HepG2 (cell line): ENCODE data around the gene NGFR. TPM values are rescaled to one million over a fixed set of nuclear protein-coding genes. Genes with fewer than 3 reads are reported as not detected.

Source experiments
- CC2D1A ChIP-seq: sonication (generic); formaldehyde crosslinking; IDR thresholded peaks from 2 replicates; pipeline ENCODE4 v1.8.1; 2023; ENCODE audit warnings: mild to moderate bottlenecking, missing genetic modification reagents
- DPF2 ChIP-seq: sonication (generic); formaldehyde crosslinking; IDR thresholded peaks from 2 replicates; pipeline ENCODE4 v1.4.0; 2020; ENCODE audit warnings: mild to moderate bottlenecking, low read depth, missing genetic modification reagents, borderline replicate concordance
- GABPA ChIP-seq, 2 experiments: IDR thresholded peaks; 2 replicates each; pipeline ENCODE4 v1.6.1; 2011 to 2016; ENCODE audit warnings: low read depth in 2 of 2, low read length in 1 of 2, missing biosample characterization in 1 of 2, missing genetic modification characterization in 1 of 2
- ZBTB49 ChIP-seq: sonication (generic); formaldehyde crosslinking; IDR thresholded peaks from 2 replicates; pipeline ENCODE4 v1.4.0; 2020; ENCODE audit warnings: missing genetic modification reagents, borderline replicate concordance
- ZFP91 ChIP-seq: sonication (generic); formaldehyde crosslinking; IDR thresholded peaks from 2 replicates; pipeline ENCODE4 v1.9.0; 2022; ENCODE audit warnings: missing genetic modification reagents, mild to moderate bottlenecking, borderline replicate concordance
- ZNF20 ChIP-seq: sonication (generic); formaldehyde crosslinking; IDR thresholded peaks from 2 replicates; pipeline ENCODE4 v1.4.0; 2020; ENCODE audit warnings: mild to moderate bottlenecking, moderate library complexity, missing genetic modification reagents
- ZNF3 ChIP-seq: IDR thresholded peaks from 2 replicates; pipeline ENCODE4 v1.7.0; 2017; ENCODE audit warnings: inconsistent platforms
- ZNF781 ChIP-seq: sonication (generic); formaldehyde crosslinking; IDR thresholded peaks from 2 replicates; pipeline ENCODE4 v1.5.1; 2020; ENCODE audit warnings: borderline replicate concordance, mild to moderate bottlenecking, missing genetic modification reagents; ENCODE audit errors: not compliant biosample characterization
- polyA plus RNA-seq, 8 experiments: library from polyadenylated mRNA; depleted of rRNA in 3 of 8; stranded (reverse) in 7 of 8; unstranded in 1 of 8; fragments of >200 nt; fragmentation: Illumina TruSeq in 4 of 8; extraction: Trizol in 4 of 8; gene quantifications; 2 replicates each; pipeline versions ENCODE4 v1.2.1 to v1.2.3, GENCODE V29; 2011 to 2016; ENCODE audit warnings: low read depth in 4 of 8, missing spikeins in 1 of 8, mixed read lengths in 1 of 8; ENCODE audit not compliant: insufficient read depth in 1 of 8
- total RNA-seq, 5 experiments: library from RNA; depleted of rRNA; stranded (reverse); fragments of >200 nt; fragmentation: Illumina TruSeq; extraction: Trizol; gene quantifications; 2 replicates each; pipeline ENCODE4 v1.2.3, GENCODE V29; 2016; ENCODE audit warnings: low read depth in 1 of 5
- TF ChIP-seq, protein P1 (sequence below): sonication (generic); formaldehyde crosslinking; IDR thresholded peaks from 2 replicates; pipeline ENCODE4 v1.4.0; 2020; ENCODE audit warnings: missing genetic modification reagents
- TF ChIP-seq, protein P2 (sequence below): sonication (generic); formaldehyde crosslinking; IDR thresholded peaks from 2 replicates; pipeline ENCODE4 v1.4.0; 2020; ENCODE audit warnings: missing genetic modification reagents
- TF ChIP-seq, protein P3 (sequence below): sonication (generic); formaldehyde crosslinking; IDR thresholded peaks from 2 replicates; pipeline ENCODE4 v1.5.0; 2020; ENCODE audit warnings: mild to moderate bottlenecking, low read depth, missing genetic modification reagents, borderline replicate concordance
- TF ChIP-seq, protein P4 (sequence below): sonication (generic); formaldehyde crosslinking; IDR thresholded peaks from 2 replicates; pipeline ENCODE4 v1.5.0; 2020; ENCODE audit warnings: missing genetic modification reagents
- TF ChIP-seq, protein P5 (sequence below): sonication (generic); formaldehyde crosslinking; IDR thresholded peaks from 2 replicates; pipeline ENCODE4 v1.8.1; 2022; ENCODE audit warnings: low read depth, mild to moderate bottlenecking, missing genetic modification reagents

NGFR gene
- total and polyA plus RNA-seq, 2 of the 13 experiments (the other 11 are each of a cell fraction or from before 2014, with no cell fraction given) = 1.1 to 1.8 TPM

- TF ChIP-seq ZBTB49 (no peak), GABPA (IDR thresholded peaks at IDR 0.05; ENCODE audit: low read depth, low read length) (no peak), GABPA (CRISPR knock-in tag; IDR thresholded peaks at IDR 0.05; ENCODE audit: low read depth) (no peak), CC2D1A (CRISPR knock-in tag) (0 out of 2 replicates have a peak, but pooled peaks have one; percentile 30), ZNF20 (no peak), ZNF3 (CRISPR knock-in tag) (0 out of 2 replicates have a peak, but pooled peaks have one; percentile 18), ZNF781 (CRISPR knock-in tag) (no peak), ZFP91 (CRISPR knock-in tag) (peak; percentile 82), DPF2 (CRISPR knock-in tag) (no peak)
- TF ChIP-seq, protein P1, sequence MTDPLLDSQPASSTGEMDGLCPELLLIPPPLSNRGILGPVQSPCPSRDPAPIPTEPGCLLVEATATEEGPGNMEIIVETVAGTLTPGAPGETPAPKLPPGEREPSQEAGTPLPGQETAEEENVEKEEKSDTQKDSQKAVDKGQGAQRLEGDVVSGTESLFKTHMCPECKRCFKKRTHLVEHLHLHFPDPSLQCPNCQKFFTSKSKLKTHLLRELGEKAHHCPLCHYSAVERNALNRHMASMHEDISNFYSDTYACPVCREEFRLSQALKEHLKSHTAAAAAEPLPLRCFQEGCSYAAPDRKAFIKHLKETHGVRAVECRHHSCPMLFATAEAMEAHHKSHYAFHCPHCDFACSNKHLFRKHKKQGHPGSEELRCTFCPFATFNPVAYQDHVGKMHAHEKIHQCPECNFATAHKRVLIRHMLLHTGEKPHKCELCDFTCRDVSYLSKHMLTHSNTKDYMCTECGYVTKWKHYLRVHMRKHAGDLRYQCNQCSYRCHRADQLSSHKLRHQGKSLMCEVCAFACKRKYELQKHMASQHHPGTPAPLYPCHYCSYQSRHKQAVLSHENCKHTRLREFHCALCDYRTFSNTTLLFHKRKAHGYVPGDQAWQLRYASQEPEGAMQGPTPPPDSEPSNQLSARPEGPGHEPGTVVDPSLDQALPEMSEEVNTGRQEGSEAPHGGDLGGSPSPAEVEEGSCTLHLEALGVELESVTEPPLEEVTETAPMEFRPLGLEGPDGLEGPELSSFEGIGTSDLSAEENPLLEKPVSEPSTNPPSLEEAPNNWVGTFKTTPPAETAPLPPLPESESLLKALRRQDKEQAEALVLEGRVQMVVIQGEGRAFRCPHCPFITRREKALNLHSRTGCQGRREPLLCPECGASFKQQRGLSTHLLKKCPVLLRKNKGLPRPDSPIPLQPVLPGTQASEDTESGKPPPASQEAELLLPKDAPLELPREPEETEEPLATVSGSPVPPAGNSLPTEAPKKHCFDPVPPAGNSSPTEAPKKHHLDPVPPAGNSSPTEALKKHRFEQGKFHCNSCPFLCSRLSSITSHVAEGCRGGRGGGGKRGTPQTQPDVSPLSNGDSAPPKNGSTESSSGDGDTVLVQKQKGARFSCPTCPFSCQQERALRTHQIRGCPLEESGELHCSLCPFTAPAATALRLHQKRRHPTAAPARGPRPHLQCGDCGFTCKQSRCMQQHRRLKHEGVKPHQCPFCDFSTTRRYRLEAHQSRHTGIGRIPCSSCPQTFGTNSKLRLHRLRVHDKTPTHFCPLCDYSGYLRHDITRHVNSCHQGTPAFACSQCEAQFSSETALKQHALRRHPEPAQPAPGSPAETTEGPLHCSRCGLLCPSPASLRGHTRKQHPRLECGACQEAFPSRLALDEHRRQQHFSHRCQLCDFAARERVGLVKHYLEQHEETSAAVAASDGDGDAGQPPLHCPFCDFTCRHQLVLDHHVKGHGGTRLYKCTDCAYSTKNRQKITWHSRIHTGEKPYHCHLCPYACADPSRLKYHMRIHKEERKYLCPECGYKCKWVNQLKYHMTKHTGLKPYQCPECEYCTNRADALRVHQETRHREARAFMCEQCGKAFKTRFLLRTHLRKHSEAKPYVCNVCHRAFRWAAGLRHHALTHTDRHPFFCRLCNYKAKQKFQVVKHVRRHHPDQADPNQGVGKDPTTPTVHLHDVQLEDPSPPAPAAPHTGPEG = no peak
- TF ChIP-seq, protein P2, sequence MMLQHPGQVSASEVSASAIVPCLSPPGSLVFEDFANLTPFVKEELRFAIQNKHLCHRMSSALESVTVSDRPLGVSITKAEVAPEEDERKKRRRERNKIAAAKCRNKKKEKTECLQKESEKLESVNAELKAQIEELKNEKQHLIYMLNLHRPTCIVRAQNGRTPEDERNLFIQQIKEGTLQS = 0 out of 2 replicates have a peak, but pooled peaks have one; percentile 25
- TF ChIP-seq, protein P3, sequence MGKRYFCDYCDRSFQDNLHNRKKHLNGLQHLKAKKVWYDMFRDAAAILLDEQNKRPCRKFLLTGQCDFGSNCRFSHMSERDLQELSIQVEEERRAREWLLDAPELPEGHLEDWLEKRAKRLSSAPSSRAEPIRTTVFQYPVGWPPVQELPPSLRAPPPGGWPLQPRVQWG (CRISPR knock-in tag) = no peak
- TF ChIP-seq, protein P4, sequence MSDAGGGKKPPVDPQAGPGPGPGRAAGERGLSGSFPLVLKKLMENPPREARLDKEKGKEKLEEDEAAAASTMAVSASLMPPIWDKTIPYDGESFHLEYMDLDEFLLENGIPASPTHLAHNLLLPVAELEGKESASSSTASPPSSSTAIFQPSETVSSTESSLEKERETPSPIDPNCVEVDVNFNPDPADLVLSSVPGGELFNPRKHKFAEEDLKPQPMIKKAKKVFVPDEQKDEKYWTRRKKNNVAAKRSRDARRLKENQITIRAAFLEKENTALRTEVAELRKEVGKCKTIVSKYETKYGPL = no peak
- TF ChIP-seq, protein P5, sequence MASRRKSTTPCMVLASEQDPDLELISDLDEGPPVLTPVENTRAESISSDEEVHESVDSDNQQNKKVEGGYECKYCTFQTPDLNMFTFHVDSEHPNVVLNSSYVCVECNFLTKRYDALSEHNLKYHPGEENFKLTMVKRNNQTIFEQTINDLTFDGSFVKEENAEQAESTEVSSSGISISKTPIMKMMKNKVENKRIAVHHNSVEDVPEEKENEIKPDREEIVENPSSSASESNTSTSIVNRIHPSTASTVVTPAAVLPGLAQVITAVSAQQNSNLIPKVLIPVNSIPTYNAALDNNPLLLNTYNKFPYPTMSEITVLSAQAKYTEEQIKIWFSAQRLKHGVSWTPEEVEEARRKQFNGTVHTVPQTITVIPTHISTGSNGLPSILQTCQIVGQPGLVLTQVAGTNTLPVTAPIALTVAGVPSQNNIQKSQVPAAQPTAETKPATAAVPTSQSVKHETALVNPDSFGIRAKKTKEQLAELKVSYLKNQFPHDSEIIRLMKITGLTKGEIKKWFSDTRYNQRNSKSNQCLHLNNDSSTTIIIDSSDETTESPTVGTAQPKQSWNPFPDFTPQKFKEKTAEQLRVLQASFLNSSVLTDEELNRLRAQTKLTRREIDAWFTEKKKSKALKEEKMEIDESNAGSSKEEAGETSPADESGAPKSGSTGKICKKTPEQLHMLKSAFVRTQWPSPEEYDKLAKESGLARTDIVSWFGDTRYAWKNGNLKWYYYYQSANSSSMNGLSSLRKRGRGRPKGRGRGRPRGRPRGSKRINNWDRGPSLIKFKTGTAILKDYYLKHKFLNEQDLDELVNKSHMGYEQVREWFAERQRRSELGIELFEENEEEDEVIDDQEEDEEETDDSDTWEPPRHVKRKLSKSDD = no peak
Observed at GRCh38 chr17:49515196-49515770, 20.2 kb downstream of the NGFR start (continued).
